Endometrial microvascular endothelial cells (primary cell): ENCODE measurements around the gene IFT88. TPM values are rescaled to one million over a fixed set of nuclear protein-coding genes. Genes with fewer than 3 reads are reported as not detected.

Source experiments
- in situ Hi-C: cut with HindIII; loops from 2 replicates; pipeline ENCODE4 v1.10.0; 2017; ENCODE audit warnings: low sequenced_read_pairs, low pct_unique_long_range_greater_than_20kb; ENCODE audit errors: inconsistent ontology term
- total RNA-seq: library from RNA; depleted of rRNA; stranded (reverse); fragments of >200 nt; gene quantifications from one replicate; pipeline ENCODE4 v1.2.3, GENCODE V29; 2015; ENCODE audit errors: inconsistent ontology term

The IFT88 gene
- total RNA-seq, 1 donor from 2014 or later, result 7.8 TPM

- in situ Hi-C loops, result no loop called here
Measured at GRCh38 chr13:20561741-20562140, 5.2 kb upstream of the IFT88 start.

GRCh38 chr13:20565115-20565736 lies 1.7 kb upstream of the IFT88 start:
- in situ Hi-C loops, result no loop called here

- in situ Hi-C loops, result no loop called here
Measured at GRCh38 chr13:20566468-20566897, 474 bp upstream of the IFT88 start.

- in situ Hi-C loops, result no loop called here
Measured at GRCh38 chr13:20567881-20568528, 1.0 kb downstream of the IFT88 start.

DNA sequence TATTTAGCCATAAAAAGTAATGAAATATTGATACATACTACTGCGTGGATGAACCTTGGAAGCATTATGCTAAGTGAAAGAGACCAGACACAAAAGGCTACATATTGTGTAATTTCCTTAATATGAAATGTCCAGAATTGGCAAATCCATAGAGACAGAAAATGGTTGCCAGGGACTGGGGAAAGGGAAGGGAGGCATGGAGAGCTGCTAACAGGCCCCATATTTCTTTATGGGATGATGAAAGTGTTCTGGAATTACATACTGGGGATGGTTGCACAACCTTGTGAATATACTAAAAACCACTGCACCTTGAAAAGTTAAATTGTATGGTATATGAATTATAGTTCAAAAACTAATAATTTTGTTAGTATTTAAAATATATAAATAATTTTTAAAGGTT lies 3.6 kb downstream of the IFT88 start:
- in situ Hi-C loops, result no loop called here

GRCh38 chr13:20571676-20572075 lies 4.7 kb downstream of the IFT88 start:
- in situ Hi-C loops, result no loop called here

GRCh38 chr13:20573186-20573585 lies 6.2 kb downstream of the IFT88 start:
- in situ Hi-C loops, result no loop called here

DNA sequence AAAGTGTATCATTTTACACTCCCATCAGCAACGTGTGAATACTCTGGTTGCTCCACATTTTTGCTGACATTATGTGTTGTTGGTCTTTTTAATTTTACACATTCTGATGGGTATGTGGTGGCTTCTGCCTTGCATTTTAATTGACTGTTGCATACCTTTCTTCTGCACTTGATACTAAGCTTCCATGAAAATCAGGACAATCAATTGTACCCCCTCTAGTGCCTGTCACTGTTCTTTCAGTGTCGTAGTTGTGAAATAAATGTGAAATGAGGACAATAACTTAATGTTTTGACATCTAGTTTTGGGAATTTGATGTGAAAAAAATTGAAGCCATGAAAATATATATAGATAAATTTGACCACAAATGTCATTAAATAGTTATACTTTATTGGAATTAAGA lies 6.7 kb downstream of the IFT88 start:
- in situ Hi-C loops, result no loop called here

DNA sequence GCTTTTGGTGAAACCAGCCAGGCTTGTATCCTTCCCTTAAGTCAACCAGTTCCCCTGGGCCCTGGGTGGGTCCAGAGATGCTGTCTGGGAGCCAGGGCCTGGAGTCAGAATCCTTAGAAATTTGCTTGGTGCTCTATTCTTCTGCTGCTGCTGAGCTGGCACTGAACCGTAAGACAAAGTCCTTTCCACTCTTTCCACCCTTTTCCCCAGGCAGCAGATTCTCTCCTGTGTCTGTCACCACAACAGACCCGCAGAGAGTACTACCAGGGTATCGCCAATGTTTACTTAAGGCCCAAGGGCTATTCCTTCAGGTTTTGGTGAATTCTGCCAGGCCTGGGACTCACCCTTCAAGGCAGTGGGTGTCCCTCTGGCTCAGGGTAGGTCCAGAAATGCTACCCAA lies 12.2 kb downstream of the IFT88 start:
- in situ Hi-C loops, result no loop called here

DNA sequence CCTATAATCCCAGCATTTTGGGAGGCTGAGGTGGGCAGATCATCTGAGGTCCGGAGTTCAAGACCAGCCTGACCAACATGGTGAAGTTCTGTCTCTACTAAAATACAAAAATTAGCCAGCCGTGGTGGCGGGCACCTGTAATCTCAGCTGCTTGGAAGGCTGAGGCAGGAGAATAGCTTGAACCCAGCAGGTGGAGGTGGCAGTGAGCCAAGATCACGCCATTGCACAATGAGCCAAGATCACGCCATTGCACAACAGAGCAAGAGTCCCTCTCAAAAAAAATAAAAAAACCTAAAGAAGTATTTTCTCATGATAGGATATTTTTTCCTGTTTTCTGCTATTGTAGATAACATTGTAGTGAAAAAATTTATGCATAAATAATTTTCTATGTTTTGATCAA lies 13.3 kb downstream of the IFT88 start:
- in situ Hi-C loops, result no loop called here

DNA sequence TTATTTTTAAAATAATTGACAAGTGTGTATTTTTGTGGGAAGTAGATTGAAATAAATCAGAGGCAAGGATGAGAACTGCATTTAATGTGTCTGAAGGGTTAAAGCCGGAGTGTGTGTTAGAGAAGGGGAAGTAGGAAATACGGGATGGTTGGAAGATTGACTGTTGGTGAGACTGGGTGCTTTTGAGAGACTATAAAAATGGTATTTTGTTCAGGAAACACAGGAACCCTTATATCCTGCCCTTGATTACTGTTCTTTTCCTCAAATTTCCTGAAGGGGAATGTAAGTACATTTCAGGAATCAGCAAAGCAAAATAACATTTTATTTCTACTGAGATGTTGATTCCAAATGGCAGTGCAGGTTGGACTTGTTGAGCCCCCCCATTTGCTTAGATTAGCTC lies 15.1 kb downstream of the IFT88 start:
- in situ Hi-C loops, result no loop called here

GRCh38 chr13:20583803-20584293 lies 16.9 kb downstream of the IFT88 start:
- in situ Hi-C loops, result no loop called here

GRCh38 chr13:20585371-20585770 lies 18.4 kb downstream of the IFT88 start:
- in situ Hi-C loops, result no loop called here

- in situ Hi-C loops, result no loop called here
Measured at GRCh38 chr13:20588529-20589110, 21.7 kb downstream of the IFT88 start.

DNA sequence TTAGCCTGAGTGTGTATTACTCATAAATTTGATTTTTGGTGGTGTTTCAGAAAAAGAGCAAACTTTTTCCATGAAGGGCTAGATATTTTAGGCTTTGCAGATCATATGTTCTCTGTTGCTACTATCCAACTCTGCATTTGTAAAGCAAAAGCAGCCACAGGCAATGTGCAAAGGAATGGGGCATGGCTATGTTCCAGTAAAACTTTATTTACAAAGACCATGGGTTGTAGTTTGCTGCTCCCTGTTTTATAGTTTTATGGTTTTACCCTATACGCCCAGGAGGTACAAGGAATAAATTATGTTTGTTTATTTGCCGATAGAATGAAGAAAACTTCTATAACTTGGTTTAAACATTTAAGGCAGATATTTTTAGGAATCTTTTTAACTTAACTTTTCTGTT lies 23.6 kb downstream of the IFT88 start:
- in situ Hi-C loops, result no loop called here

GRCh38 chr13:20592606-20593005 lies 25.6 kb downstream of the IFT88 start:
- in situ Hi-C loops, result no loop called here

DNA sequence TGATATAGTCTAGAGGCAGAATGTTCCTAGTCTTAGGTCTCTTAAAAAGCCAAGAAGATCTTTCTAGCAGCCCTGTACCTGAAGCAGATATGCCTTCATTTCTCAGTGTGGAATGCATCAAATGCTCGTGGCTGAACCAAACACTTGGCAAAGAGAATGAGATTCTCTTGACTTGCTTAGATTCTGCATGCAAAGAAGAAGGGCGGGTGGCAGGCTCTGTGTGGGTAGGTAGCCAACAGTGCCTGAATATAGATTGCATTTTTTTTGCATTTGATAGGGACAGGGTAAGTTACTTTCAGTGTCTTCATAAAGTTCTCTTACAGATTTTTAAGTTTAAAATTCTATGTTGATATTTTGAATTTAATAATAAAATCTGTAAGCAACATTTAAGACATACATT lies 27.3 kb downstream of the IFT88 start:
- in situ Hi-C loops, result no loop called here

DNA sequence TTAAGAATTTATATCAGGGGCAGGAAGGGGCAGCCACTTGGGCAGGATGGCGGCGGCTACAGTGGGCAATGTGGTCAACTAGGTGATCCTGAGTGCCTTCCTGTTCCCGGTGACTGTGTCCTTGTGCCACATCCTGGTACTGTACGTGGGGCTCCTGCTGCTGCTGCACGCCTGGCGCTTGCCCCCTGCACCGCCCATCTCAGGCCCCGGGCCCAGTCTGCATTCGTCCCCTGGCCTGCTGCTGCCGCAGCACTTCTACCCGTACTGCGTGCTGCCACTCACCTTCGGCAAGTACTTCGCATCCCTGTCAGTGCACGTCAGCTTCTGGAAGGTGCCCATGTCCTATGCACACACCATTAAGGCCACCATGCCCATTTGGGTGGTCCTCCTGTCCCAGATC lies 40.1 kb downstream of the IFT88 start:
- in situ Hi-C loops, result no loop called here

GRCh38 chr13:20608438-20609020 lies 41.6 kb downstream of the IFT88 start:
- in situ Hi-C loops, result no loop called here

DNA sequence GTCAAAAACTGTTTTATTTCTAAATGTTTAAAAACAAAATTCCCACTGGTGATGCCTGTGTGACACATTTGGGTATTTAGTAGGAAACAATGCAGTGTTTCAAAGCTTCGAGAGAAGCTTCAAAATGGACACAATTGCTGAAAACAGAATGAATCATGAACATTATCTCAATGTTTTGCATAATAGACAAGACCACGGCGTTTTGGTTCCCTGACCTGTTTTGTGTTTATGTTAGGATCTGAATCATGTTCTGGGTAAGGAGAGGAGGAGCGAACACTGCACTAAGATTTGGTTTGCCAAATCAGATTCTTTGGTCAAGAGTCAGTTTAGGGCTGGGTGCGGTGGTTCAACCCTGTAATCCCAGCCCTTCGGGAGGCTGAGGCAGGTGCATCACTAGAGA lies 42.2 kb downstream of the IFT88 start:
- in situ Hi-C loops, result no loop called here
